ENCODE data around the gene PES1. TPM values are rescaled to one million over a fixed set of nuclear protein-coding genes. Genes with fewer than 3 reads are reported as not detected.

PES1 gene
- total and polyA plus RNA-seq, 2 experiments from 2014 or later: 64.1 to 76.9 TPM

DNA sequence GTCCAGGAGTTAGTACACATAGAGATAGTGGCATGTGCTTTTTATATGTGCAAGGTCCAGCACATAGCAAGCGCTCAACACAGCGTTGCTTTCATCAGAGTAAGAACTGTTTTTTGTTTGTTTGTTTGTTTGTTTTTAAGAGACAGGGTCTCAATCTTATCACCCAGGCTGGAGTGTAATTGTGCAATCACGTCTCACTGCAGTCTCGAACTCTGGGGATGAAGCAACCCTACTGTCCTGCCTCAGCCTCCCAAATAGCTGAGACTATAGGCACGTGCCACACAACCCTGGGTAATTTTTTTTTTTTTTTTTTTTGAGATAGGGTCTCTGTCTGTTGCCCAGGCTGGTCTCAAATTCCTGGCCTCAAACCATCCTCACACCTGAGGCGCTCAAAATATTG is 26.1 kb upstream of the PES1 start:
- no peak overlapping the region for H2AFZ ChIP-seq

More for the DNA sequence above, 26.1 kb upstream of the PES1 start:
- TF ChIP-seq EZH2 (IDR thresholded peaks at IDR 0.05; ENCODE audit: low read depth, unreplicated experiment): no peak
- TF ChIP-seq, protein P1, sequence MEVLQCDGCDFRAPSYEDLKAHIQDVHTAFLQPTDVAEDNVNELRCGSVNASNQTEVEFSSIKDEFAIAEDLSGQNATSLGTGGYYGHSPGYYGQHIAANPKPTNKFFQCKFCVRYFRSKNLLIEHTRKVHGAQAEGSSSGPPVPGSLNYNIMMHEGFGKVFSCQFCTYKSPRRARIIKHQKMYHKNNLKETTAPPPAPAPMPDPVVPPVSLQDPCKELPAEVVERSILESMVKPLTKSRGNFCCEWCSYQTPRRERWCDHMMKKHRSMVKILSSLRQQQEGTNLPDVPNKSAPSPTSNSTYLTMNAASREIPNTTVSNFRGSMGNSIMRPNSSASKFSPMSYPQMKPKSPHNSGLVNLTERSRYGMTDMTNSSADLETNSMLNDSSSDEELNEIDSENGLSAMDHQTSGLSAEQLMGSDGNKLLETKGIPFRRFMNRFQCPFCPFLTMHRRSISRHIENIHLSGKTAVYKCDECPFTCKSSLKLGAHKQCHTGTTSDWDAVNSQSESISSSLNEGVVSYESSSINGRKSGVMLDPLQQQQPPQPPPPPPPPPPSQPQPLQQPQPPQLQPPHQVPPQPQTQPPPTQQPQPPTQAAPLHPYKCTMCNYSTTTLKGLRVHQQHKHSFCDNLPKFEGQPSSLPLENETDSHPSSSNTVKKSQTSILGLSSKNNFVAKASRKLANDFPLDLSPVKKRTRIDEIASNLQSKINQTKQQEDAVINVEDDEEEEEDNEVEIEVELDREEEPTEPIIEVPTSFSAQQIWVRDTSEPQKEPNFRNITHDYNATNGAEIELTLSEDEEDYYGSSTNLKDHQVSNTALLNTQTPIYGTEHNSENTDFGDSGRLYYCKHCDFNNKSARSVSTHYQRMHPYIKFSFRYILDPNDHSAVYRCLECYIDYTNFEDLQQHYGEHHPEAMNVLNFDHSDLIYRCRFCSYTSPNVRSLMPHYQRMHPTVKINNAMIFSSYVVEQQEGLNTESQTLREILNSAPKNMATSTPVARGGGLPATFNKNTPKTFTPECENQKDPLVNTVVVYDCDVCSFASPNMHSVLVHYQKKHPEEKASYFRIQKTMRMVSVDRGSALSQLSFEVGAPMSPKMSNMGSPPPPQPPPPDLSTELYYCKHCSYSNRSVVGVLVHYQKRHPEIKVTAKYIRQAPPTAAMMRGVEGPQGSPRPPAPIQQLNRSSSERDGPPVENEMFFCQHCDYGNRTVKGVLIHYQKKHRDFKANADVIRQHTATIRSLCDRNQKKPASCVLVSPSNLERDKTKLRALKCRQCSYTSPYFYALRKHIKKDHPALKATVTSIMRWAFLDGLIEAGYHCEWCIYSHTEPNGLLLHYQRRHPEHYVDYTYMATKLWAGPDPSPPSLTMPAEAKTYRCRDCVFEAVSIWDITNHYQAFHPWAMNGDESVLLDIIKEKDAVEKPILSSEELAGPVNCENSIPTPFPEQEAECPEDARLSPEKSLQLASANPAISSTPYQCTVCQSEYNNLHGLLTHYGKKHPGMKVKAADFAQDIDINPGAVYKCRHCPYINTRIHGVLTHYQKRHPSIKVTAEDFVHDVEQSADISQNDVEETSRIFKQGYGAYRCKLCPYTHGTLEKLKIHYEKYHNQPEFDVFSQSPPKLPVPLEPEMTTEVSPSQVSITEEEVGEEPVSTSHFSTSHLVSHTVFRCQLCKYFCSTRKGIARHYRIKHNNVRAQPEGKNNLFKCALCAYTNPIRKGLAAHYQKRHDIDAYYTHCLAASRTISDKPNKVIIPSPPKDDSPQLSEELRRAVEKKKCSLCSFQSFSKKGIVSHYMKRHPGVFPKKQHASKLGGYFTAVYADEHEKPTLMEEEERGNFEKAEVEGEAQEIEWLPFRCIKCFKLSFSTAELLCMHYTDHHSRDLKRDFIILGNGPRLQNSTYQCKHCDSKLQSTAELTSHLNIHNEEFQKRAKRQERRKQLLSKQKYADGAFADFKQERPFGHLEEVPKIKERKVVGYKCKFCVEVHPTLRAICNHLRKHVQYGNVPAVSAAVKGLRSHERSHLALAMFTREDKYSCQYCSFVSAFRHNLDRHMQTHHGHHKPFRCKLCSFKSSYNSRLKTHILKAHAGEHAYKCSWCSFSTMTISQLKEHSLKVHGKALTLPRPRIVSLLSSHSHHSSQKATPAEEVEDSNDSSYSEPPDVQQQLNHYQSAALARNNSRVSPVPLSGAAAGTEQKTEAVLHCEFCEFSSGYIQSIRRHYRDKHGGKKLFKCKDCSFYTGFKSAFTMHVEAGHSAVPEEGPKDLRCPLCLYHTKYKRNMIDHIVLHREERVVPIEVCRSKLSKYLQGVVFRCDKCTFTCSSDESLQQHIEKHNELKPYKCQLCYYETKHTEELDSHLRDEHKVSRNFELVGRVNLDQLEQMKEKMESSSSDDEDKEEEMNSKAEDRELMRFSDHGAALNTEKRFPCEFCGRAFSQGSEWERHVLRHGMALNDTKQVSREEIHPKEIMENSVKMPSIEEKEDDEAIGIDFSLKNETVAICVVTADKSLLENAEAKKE (CRISPR knock-in tag; IDR thresholded peaks at IDR 0.05): no peak
- TF ChIP-seq EZH2phosphoT487 (IDR thresholded peaks at IDR 0.05; ENCODE audit: unreplicated experiment): no peak
- TF ChIP-seq CREB1 (CRISPR knock-in tag; IDR thresholded peaks at IDR 0.05; ENCODE audit: low read depth): no peak
- Histone ChIP-seq H3K27ac (ENCODE audit: low read depth) (no peak overlapping the region), H4K20me1 (replicated peaks; ENCODE audit: insufficient read depth) (0 out of 2 replicates have a peak, but pooled peaks cover 6% of the 10 kb centered on the region), H3K9me2 (ENCODE audit: insufficient read depth) (no peaks in the 10 kb centered on the region), H3K4me2 (no peak overlapping the region), H3K4me3 (no peak overlapping the region), H3K36me3 (ENCODE audit: insufficient read depth) (peaks cover 3% of the 10 kb centered on the region), H3K4me1 (ENCODE audit: insufficient read depth) (no peaks in the 10 kb centered on the region), H3F3A (replicated peaks; ENCODE audit: low read depth) (no peaks in the 10 kb centered on the region), H3K79me2 (replicated peaks; ENCODE audit: insufficient read depth) (no peaks in the 10 kb centered on the region), H3K27me3 (ENCODE audit: insufficient read depth) (no peaks in the 10 kb centered on the region)
- H3K4me3 Mint-ChIP-seq: no peak overlapping the region
- no peaks in the 10 kb centered on the region for H3K9me3 Mint-ChIP-seq
- ATAC-seq (no peak), DNase-seq (ENCODE audit: low spot score) (no peak)
- H3K36me3 Mint-ChIP-seq (ENCODE audit: low read depth): peaks cover 74% of the 10 kb centered on the region
- H3K27me3 Mint-ChIP-seq (ENCODE audit: insufficient read depth, low read depth, poor library complexity): peaks cover 6% of the 10 kb centered on the region
- H3K4me1 Mint-ChIP-seq: no peaks in the 10 kb centered on the region
- H3K27ac Mint-ChIP-seq: no peak overlapping the region

Data from GM23338 (cell line).